K562 (cell line): Measurements from ENCODE around the gene KAT6B. TPM values are rescaled to one million over a fixed set of nuclear protein-coding genes. Genes with fewer than 3 reads are reported as not detected.

Experiments used
- ATAC-seq: fragments of 200-7000 bp; cut with Tn5 transposase; 3 replicates; pipeline ENCODE4 v1.9.1; 2020; ENCODE audit warnings: moderate library complexity
- BruUV-seq: library from RNA; stranded (reverse); fragments of 400-500 nt; replicated peaks from 2 replicates; lab custom pipeline; 2021; lab: Mats Ljungman, UMichigan
- CTCF ChIA-PET: fragments of 300-600 bp; formaldehyde crosslinking; extraction: SDS; loops from one replicate; lab custom pipeline; 2021; ENCODE audit warnings: low intra/inter-chr PET ratio; lab: Yijun Ruan, JAX
- POLR2A ChIA-PET: fragments of 300-600, 350-650 bp; sonication (Branson Sonifier 250); formaldehyde crosslinking; extraction: SDS; loops from one replicate; lab custom pipeline; 2021; ENCODE audit warnings: antibody characterized with exemption, inconsistent platforms; lab: Yijun Ruan, JAX
- DNase-seq, 4 experiments: peaks; one replicate each; pipeline versions ENCODE4 v3.0.0 to v3.0.0-alpha.2; 2011 to 2018; ENCODE audit warnings: low spot score in 3 of 4, mixed read lengths in 3 of 4; ENCODE audit errors: extremely low read depth in 1 of 4
- FAIRE-seq: peaks from 2 replicates; lab custom pipeline; 2011; peaks lifted over from hg19 to GRCh38; lab: Jason Lieb, UNC
- H2AFZ ChIP-seq: 2 replicates; pipeline ENCODE4 v1.6.0; 2011; ENCODE audit warnings: low read depth, low read length, control low read depth, inconsistent platforms
- H3K27ac ChIP-seq: fragments of 200-600 bp; 3 replicates; pipeline ENCODE4 v1.8.0; 2011; ENCODE audit warnings: low read depth, mild to moderate bottlenecking, control low read depth, inconsistent platforms, low read length, moderate library complexity, mixed read lengths; ENCODE audit errors: extremely low read depth
- H3K27me3 ChIP-seq, 2 experiments: fragments of 300-600 bp in 1 of 2; 2 replicates in 1 of 2; 3 replicates in 1 of 2; pipeline versions ENCODE4 v1.6.0 to v1.8.0; 2011; ENCODE audit warnings: inconsistent platforms in 2 of 2, low read length in 2 of 2, mild to moderate bottlenecking in 1 of 2, mixed read lengths in 1 of 2, moderate library complexity in 1 of 2; ENCODE audit not compliant: control insufficient read depth in 2 of 2, insufficient read depth in 2 of 2
- H3K36me3 ChIP-seq: fragments of 300-600 bp; 3 replicates; pipeline ENCODE4 v1.8.0; 2011; ENCODE audit warnings: mild to moderate bottlenecking, low read length, inconsistent platforms; ENCODE audit not compliant: control insufficient read depth, insufficient read depth
- H3K4me1 ChIP-seq, 2 experiments: fragments of 200-600 bp in 1 of 2; replicated peaks in 1 of 2; 2 replicates in 1 of 2; 3 replicates in 1 of 2; pipeline versions ENCODE4 v1.5.1 to v1.8.0; 2011; ENCODE audit warnings: inconsistent platforms in 2 of 2, low read length in 2 of 2, mild to moderate bottlenecking in 1 of 2, mixed read lengths in 1 of 2, moderate library complexity in 1 of 2; ENCODE audit not compliant: control insufficient read depth in 2 of 2, insufficient read depth in 2 of 2
- H3K4me2 ChIP-seq: 2 replicates; pipeline ENCODE4 v1.6.1; 2011; ENCODE audit warnings: low read length, control low read depth, inconsistent platforms, mixed read lengths; ENCODE audit not compliant: insufficient read depth
- H3K4me3 ChIP-seq: fragments of 200-600 bp; sonication (generic), shearing (Covaris generic); 2 replicates; pipeline ENCODE4 v1.5.1; 2016; ENCODE audit warnings: control low read depth, inconsistent platforms
- H3K79me2 ChIP-seq: fragments of 200-600 bp; 3 replicates; pipeline ENCODE4 v1.8.0; 2011; ENCODE audit warnings: low read length, inconsistent platforms; ENCODE audit not compliant: control insufficient read depth, insufficient read depth
- H3K9ac ChIP-seq, 2 experiments: 2 replicates each; pipeline versions ENCODE4 v1.6.0 to v1.6.1; 2011; ENCODE audit warnings: low read depth in 2 of 2, low read length in 2 of 2, control low read depth in 1 of 2, inconsistent platforms in 1 of 2, mild to moderate bottlenecking in 1 of 2, mixed read lengths in 1 of 2; ENCODE audit not compliant: insufficient read depth in 1 of 2
- H3K9me1 ChIP-seq: one replicate; pipeline ENCODE4 v1.6.0; 2011; ENCODE audit warnings: inconsistent platforms, mild to moderate bottlenecking, low read length, moderate library complexity; ENCODE audit not compliant: control insufficient read depth, insufficient read depth
- H3K9me3 ChIP-seq: replicated peaks from 2 replicates; pipeline ENCODE4 v1.5.1; 2011; ENCODE audit warnings: low read depth, low read length, inconsistent platforms; ENCODE audit not compliant: control insufficient read depth, insufficient read depth
- H4K20me1 ChIP-seq: replicated peaks from 2 replicates; pipeline ENCODE4 v1.6.1; 2011; ENCODE audit warnings: low read length, inconsistent platforms, mixed read lengths; ENCODE audit not compliant: control insufficient read depth, insufficient read depth
- BRF1 ChIP-seq: IDR thresholded peaks from 3 replicates; pipeline ENCODE4 v1.6.1; 2011; ENCODE audit warnings: borderline replicate concordance, mild to moderate bottlenecking; ENCODE audit not compliant: insufficient read length; ENCODE audit errors: extremely low read depth
- EGR1 ChIP-seq: fragments of 450-650 bp; conservative IDR thresholded peaks from 2 replicates; pipeline ENCODE4 v1.6.1; 2017; ENCODE audit warnings: mild to moderate bottlenecking
- NR1H2 ChIP-seq: sonication (generic); formaldehyde crosslinking; IDR thresholded peaks from 2 replicates; pipeline ENCODE4 v1.4.0; 2020; ENCODE audit warnings: mild to moderate bottlenecking, missing genetic modification reagents
- RBM34 ChIP-seq: fragments of 200-400 bp; formaldehyde crosslinking; IDR thresholded peaks from 2 replicates; pipeline ENCODE4 v1.6.1; 2018; ENCODE audit warnings: low read length, borderline replicate concordance; ENCODE audit not compliant: insufficient read depth
- ZNF146 ChIP-seq: IDR thresholded peaks from one replicate; pipeline ENCODE4 v1.6.1; 2018; ENCODE audit warnings: missing compliant biosample characterization; ENCODE audit not compliant: unreplicated experiment
- WGBS: fragments of 100-300 bp; shearing (Covaris generic); methylation state at CpG from one replicate; pipeline ENCODE4 v1.1.6; 2016; ENCODE audit warnings: low coverage, mixed read lengths; ENCODE audit not compliant: insufficient coverage; ENCODE audit errors: missing lambda C conversion rate; 5-methylcytosine and 5-hydroxymethylcytosine counted together
- in situ Hi-C: fragments of 300-500 bp; cut with MboI; formaldehyde crosslinking; loops from 4 replicates; pipeline ENCODE4 v1.15.0; 2018; ENCODE audit warnings: inconsistent platforms, mixed read lengths
- intact Hi-C: fragments of 100-400 bp; cut with micrococcal nuclease; formaldehyde crosslinking; loops from 2 replicates; pipeline ENCODE4 v1.14.2; 2022
- polyA plus RNA-seq, 8 experiments: library from polyadenylated mRNA; depleted of rRNA in 4 of 8; stranded (reverse) in 5 of 8; unstranded in 3 of 8; fragments of >200 nt; fragmentation: Nextera tagmentation in 2 of 8; fragmentation: Illumina TruSeq in 1 of 8; extraction: Ambion mirVana in 2 of 8; extraction: Trizol in 1 of 8; gene quantifications; 2 replicates each; pipeline versions ENCODE4 v1.2.1 to v1.2.3, GENCODE V29; 2011 to 2014; ENCODE audit warnings: inconsistent platforms in 1 of 8, missing spikeins in 1 of 8
- total RNA-seq, 7 experiments: library from RNA; depleted of rRNA in 6 of 7; stranded (reverse); fragments of >200 nt in 6 of 7; fragmentation: Illumina TruSeq in 2 of 7; extraction: Trizol in 2 of 7; gene quantifications; 2 replicates each; pipeline versions ENCODE4 v1.2.1 to v1.2.3, GENCODE V29; 2011 to 2021; ENCODE audit warnings: low replicate concordance in 1 of 7
- TF ChIP-seq, protein P1 (sequence below): fragments of 250-450 bp; sonication (Bioruptor Pico); IDR thresholded peaks from 2 replicates; pipeline ENCODE4 v1.9.0; 2021; ENCODE audit warnings: mild to moderate bottlenecking
- TF ChIP-seq, protein P2 (sequence below): fragments of 450-650 bp; formaldehyde crosslinking; IDR thresholded peaks from 2 replicates; pipeline ENCODE4 v1.4.0; 2022; ENCODE audit warnings: mild to moderate bottlenecking, moderate library complexity
- TF ChIP-seq, protein P3 (sequence below): fragments of 250-450 bp; sonication (Bioruptor Pico); IDR thresholded peaks from 2 replicates; pipeline ENCODE4 v1.9.0; 2021; ENCODE audit warnings: mild to moderate bottlenecking, inconsistent platforms
- TF ChIP-seq, protein P4 (sequence below): sonication (generic); formaldehyde crosslinking; IDR thresholded peaks from 2 replicates; pipeline ENCODE4 v1.8.0; 2022; ENCODE audit warnings: mild to moderate bottlenecking, missing genetic modification reagents

Gene KAT6B
- total and polyA plus RNA-seq, 9 of the 15 experiments (the other 6 are each of a cell fraction or from before 2014, with no cell fraction given), result 1.4 to 9.2 (median 6.8) TPM

DNA sequence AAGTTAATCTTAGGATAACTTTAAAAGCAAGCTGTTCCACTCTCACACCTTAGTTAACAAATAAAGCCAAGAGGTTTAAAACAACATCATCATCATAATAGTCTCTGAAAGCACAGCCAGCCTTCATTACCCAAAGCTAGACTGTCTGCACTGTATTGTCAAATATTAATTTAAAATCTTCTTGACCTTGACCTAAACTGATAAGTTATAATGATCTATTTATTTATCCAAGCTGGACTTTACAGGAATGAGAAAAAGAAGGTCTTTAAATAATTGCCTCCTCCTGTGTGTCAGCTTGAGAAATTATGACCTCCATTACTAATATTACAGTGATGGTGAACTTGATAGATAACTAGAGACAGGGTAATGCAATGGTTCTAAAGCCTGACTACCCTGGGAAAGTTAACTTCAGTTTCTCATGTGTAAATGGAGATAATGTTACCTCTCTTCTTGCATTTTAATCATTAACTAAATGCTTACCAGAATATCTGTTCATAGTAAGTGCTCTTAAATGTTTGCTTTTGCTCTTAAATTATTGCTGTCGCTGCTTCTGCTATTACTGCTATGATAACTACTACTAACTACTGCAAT is 111.0 kb downstream of the KAT6B start:
- no peak for DNase-seq
- Histone ChIP-seq H3K4me2 (no peak overlapping the region), H3K4me3 (no peak overlapping the region), H3K36me3 (no peaks in the 10 kb centered on the region), H3K27me3 (peaks cover 2 to 3% of the 10 kb centered on the region in 2 experiments; a peak in 2 of 5 replicates), H2AFZ (no peak overlapping the region), H4K20me1 (0 out of 2 replicates have a peak, but pooled peaks cover 8% of the 10 kb centered on the region), H3K9me3 (no peaks in the 10 kb centered on the region), H3K9ac (no peak overlapping the region), H3K27ac (no peak overlapping the region), H3K79me2 (no peaks in the 10 kb centered on the region), H3K4me1 (no peaks in the 10 kb centered on the region), H3K9me1 (no peaks in the 10 kb centered on the region)
- FAIRE-seq, result no peak
- 0% methylated on average over 1 of the region's 1 CpG for WGBS
- no peak for ATAC-seq
- ChIA-PET POLR2A (interaction anchor here (1.2 to 1.3 kb wide), 2 partner anchors 9 to 16 kb away, joined by 3 read pairs; no protein-coding TSS in a partner anchor), CTCF (no interaction called here)
- no TSS peak for BruUV-seq
- in situ Hi-C loops, result no loop called here
- TF ChIP-seq BRF1, result no peak
- no peak for TF ChIP-seq RBM34
- TF ChIP-seq EGR1, result no peak
- TF ChIP-seq, protein P1, sequence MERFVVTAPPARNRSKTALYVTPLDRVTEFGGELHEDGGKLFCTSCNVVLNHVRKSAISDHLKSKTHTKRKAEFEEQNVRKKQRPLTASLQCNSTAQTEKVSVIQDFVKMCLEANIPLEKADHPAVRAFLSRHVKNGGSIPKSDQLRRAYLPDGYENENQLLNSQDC (CRISPR knock-in tag), result no peak
- no peak for TF ChIP-seq ZNF146 (CRISPR knock-in tag)
- TF ChIP-seq, protein P2, sequence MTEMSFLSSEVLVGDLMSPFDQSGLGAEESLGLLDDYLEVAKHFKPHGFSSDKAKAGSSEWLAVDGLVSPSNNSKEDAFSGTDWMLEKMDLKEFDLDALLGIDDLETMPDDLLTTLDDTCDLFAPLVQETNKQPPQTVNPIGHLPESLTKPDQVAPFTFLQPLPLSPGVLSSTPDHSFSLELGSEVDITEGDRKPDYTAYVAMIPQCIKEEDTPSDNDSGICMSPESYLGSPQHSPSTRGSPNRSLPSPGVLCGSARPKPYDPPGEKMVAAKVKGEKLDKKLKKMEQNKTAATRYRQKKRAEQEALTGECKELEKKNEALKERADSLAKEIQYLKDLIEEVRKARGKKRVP (CRISPR knock-in tag), result no peak
- no peak for TF ChIP-seq NR1H2
- TF ChIP-seq, protein P3, sequence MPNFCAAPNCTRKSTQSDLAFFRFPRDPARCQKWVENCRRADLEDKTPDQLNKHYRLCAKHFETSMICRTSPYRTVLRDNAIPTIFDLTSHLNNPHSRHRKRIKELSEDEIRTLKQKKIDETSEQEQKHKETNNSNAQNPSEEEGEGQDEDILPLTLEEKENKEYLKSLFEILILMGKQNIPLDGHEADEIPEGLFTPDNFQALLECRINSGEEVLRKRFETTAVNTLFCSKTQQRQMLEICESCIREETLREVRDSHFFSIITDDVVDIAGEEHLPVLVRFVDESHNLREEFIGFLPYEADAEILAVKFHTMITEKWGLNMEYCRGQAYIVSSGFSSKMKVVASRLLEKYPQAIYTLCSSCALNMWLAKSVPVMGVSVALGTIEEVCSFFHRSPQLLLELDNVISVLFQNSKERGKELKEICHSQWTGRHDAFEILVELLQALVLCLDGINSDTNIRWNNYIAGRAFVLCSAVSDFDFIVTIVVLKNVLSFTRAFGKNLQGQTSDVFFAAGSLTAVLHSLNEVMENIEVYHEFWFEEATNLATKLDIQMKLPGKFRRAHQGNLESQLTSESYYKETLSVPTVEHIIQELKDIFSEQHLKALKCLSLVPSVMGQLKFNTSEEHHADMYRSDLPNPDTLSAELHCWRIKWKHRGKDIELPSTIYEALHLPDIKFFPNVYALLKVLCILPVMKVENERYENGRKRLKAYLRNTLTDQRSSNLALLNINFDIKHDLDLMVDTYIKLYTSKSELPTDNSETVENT (CRISPR knock-in tag), result no peak
- TF ChIP-seq, protein P4, sequence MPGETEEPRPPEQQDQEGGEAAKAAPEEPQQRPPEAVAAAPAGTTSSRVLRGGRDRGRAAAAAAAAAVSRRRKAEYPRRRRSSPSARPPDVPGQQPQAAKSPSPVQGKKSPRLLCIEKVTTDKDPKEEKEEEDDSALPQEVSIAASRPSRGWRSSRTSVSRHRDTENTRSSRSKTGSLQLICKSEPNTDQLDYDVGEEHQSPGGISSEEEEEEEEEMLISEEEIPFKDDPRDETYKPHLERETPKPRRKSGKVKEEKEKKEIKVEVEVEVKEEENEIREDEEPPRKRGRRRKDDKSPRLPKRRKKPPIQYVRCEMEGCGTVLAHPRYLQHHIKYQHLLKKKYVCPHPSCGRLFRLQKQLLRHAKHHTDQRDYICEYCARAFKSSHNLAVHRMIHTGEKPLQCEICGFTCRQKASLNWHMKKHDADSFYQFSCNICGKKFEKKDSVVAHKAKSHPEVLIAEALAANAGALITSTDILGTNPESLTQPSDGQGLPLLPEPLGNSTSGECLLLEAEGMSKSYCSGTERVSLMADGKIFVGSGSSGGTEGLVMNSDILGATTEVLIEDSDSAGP (CRISPR knock-in tag), result no peak
- intact Hi-C loops, result no loop called here
